GM23338 (cell line): ENCODE results near the gene FCHSD2. TPM values are rescaled to one million over a fixed set of nuclear protein-coding genes. Genes with fewer than 3 reads are reported as not detected.

Experiments
- ATAC-seq: fragments of 200-7000 bp; cut with Tn5 transposase; 3 replicates; pipeline ENCODE4 v1.9.1; 2020
- DNase-seq: peaks from one replicate; pipeline ENCODE4 v3.0.0-alpha.2; 2015; ENCODE audit warnings: low spot score
- H2AFZ ChIP-seq: fragments of 200-600 bp; sonication (generic); 2 replicates; pipeline ENCODE4 v1.8.0; 2016; ENCODE audit warnings: antibody characterized with exemption, mild to moderate bottlenecking, moderate library complexity
- H3F3A ChIP-seq: fragments of 200-600 bp; sonication (generic); replicated peaks from 2 replicates; pipeline ENCODE4 v1.8.0; 2017; ENCODE audit warnings: antibody characterized with exemption, mixed run types, low read depth
- H3K27ac ChIP-seq: fragments of 200-600 bp; sonication (generic); 2 replicates; pipeline ENCODE4 v1.6.1; 2016; ENCODE audit warnings: low read depth
- H3K27me3 ChIP-seq: fragments of 200-600 bp; sonication (generic); 2 replicates; pipeline ENCODE4 v1.8.0; 2016; ENCODE audit warnings: mild to moderate bottlenecking, mixed run types, moderate library complexity; ENCODE audit not compliant: insufficient read depth
- H3K36me3 ChIP-seq: fragments of 200-600 bp; sonication (generic); 2 replicates; pipeline ENCODE4 v1.8.0; 2016; ENCODE audit warnings: mild to moderate bottlenecking; ENCODE audit not compliant: insufficient read depth
- H3K4me1 ChIP-seq: fragments of 200-600 bp; sonication (generic); 2 replicates; pipeline ENCODE4 v1.8.0; 2016; ENCODE audit warnings: mild to moderate bottlenecking, moderate library complexity; ENCODE audit not compliant: insufficient read depth
- H3K4me2 ChIP-seq: fragments of 200-600 bp; sonication (generic); 2 replicates; pipeline ENCODE4 v1.7.1; 2017; ENCODE audit warnings: mixed run types
- H3K4me3 ChIP-seq: fragments of 200-600 bp; sonication (generic); 2 replicates; pipeline ENCODE4 v1.6.1; 2016; ENCODE audit warnings: mixed run types
- H3K79me2 ChIP-seq: fragments of 200-600 bp; sonication (generic); replicated peaks from 2 replicates; pipeline ENCODE4 v1.8.0; 2017; ENCODE audit warnings: mild to moderate bottlenecking; ENCODE audit not compliant: insufficient read depth
- H3K9me2 ChIP-seq: fragments of 200-600 bp; sonication (generic); 2 replicates; pipeline ENCODE4 v1.8.0; 2017; ENCODE audit not compliant: insufficient read depth
- H4K20me1 ChIP-seq: fragments of 200-600 bp; sonication (generic); replicated peaks from 2 replicates; pipeline ENCODE4 v1.8.0; 2017; ENCODE audit warnings: mild to moderate bottlenecking; ENCODE audit not compliant: insufficient read depth
- H3K27ac Mint-ChIP-seq: 2 replicates; pipeline ENCODE4 v1.8.0; 2020; ENCODE audit warnings: inconsistent platforms, mild to moderate bottlenecking, moderate library complexity, mixed read lengths
- H3K27me3 Mint-ChIP-seq: 3 replicates; pipeline ENCODE4 v1.8.0; 2022; ENCODE audit warnings: low read depth, mild to moderate bottlenecking, moderate library complexity, mixed read lengths, inconsistent platforms; ENCODE audit not compliant: insufficient read depth, poor library complexity
- H3K36me3 Mint-ChIP-seq: 3 replicates; pipeline ENCODE4 v1.8.0; 2021; ENCODE audit warnings: low read depth, mild to moderate bottlenecking, inconsistent platforms, moderate library complexity, mixed read lengths
- H3K4me1 Mint-ChIP-seq: 3 replicates; pipeline ENCODE4 v1.8.0; 2020; ENCODE audit warnings: mild to moderate bottlenecking, inconsistent platforms, mixed read lengths
- H3K4me3 Mint-ChIP-seq: 3 replicates; pipeline ENCODE4 v1.8.0; 2021; ENCODE audit warnings: moderate library complexity, mild to moderate bottlenecking, inconsistent platforms, mixed read lengths
- H3K9me3 Mint-ChIP-seq: 3 replicates; pipeline ENCODE4 v1.8.0; 2020; ENCODE audit warnings: moderate library complexity, mild to moderate bottlenecking, inconsistent platforms, mixed read lengths
- CREB1 ChIP-seq: fragments of 250-450 bp; sonication (Bioruptor Pico); IDR thresholded peaks from 2 replicates; pipeline ENCODE4 v1.5.0; 2020; ENCODE audit warnings: low read depth, mild to moderate bottlenecking, moderate library complexity
- EZH2 ChIP-seq: fragments of 200-600 bp; sonication (generic); IDR thresholded peaks from one replicate; pipeline ENCODE4 v1.8.0; 2017; ENCODE audit warnings: antibody characterized with exemption, mild to moderate bottlenecking, low read depth; ENCODE audit not compliant: unreplicated experiment
- EZH2phosphoT487 ChIP-seq: fragments of 200-600 bp; sonication (generic); IDR thresholded peaks from one replicate; pipeline ENCODE4 v1.8.1; 2018; ENCODE audit warnings: antibody characterized with exemption; ENCODE audit not compliant: unreplicated experiment
- JUNB ChIP-seq: IDR thresholded peaks from one replicate; pipeline ENCODE4 v1.6.1; 2016; ENCODE audit warnings: antibody characterized with exemption; ENCODE audit not compliant: unreplicated experiment
- NANOG ChIP-seq: IDR thresholded peaks from 2 replicates; pipeline ENCODE4 v1.6.1; 2016; ENCODE audit warnings: antibody characterized with exemption, borderline replicate concordance
- POLR2AphosphoS5 ChIP-seq: IDR thresholded peaks from 2 replicates; pipeline ENCODE4 v1.6.1; 2016; ENCODE audit warnings: antibody characterized with exemption, low read depth
- STAT1 ChIP-seq: IDR thresholded peaks from one replicate; pipeline ENCODE4 v1.6.1; 2016; ENCODE audit warnings: antibody characterized with exemption; ENCODE audit not compliant: unreplicated experiment
- ZNF114 ChIP-seq: fragments of 250-450 bp; sonication (Bioruptor Pico); IDR thresholded peaks from 2 replicates; pipeline ENCODE4 v1.5.0; 2020; ENCODE audit warnings: mild to moderate bottlenecking, moderate library complexity
- ZNF331 ChIP-seq: fragments of 250-450 bp; sonication (Bioruptor Pico); IDR thresholded peaks from 2 replicates; pipeline ENCODE4 v1.5.0; 2020; ENCODE audit warnings: low read depth, mild to moderate bottlenecking, moderate library complexity
- polyA plus RNA-seq: library from polyadenylated mRNA; unstranded; fragments of >200 nt; fragmentation: Nextera tagmentation; extraction: Ambion mirVana; gene quantifications from 2 replicates; pipeline ENCODE4 v1.2.1, GENCODE V29; 2016
- total RNA-seq: library from RNA; depleted of rRNA; stranded (reverse); fragments of >200 nt; shearing (Covaris generic); gene quantifications from 2 replicates; pipeline ENCODE4 v1.2.3, GENCODE V29; 2014
- TF ChIP-seq, protein P1 (sequence below): fragments of 250-450 bp; sonication (Bioruptor Pico); IDR thresholded peaks from 2 replicates; pipeline ENCODE4 v1.5.0; 2020; ENCODE audit warnings: mild to moderate bottlenecking, moderate library complexity
- TF ChIP-seq, protein P2 (sequence below): IDR thresholded peaks from 2 replicates; pipeline ENCODE4 v1.6.1; 2016; ENCODE audit warnings: antibody characterized with exemption
- TF ChIP-seq, protein P3 (sequence below): IDR thresholded peaks from one replicate; pipeline ENCODE4 v1.6.1; 2018; ENCODE audit warnings: antibody characterized with exemption; ENCODE audit not compliant: unreplicated experiment
- TF ChIP-seq, protein P4 (sequence below), 2 experiments: fragments of 200-600 bp in 1 of 2; sonication (generic) in 1 of 2; conservative IDR thresholded peaks; 2 replicates each; pipeline versions ENCODE4 v1.5.1 to v1.6.1; 2016 to 2017; ENCODE audit warnings: antibody characterized with exemption in 2 of 2, low read depth in 2 of 2, mild to moderate bottlenecking in 2 of 2, moderate library complexity in 1 of 2

FCHSD2 gene
- total and polyA plus RNA-seq, 2 experiments from 2014 or later = 3.6 to 5.2 TPM

DNA sequence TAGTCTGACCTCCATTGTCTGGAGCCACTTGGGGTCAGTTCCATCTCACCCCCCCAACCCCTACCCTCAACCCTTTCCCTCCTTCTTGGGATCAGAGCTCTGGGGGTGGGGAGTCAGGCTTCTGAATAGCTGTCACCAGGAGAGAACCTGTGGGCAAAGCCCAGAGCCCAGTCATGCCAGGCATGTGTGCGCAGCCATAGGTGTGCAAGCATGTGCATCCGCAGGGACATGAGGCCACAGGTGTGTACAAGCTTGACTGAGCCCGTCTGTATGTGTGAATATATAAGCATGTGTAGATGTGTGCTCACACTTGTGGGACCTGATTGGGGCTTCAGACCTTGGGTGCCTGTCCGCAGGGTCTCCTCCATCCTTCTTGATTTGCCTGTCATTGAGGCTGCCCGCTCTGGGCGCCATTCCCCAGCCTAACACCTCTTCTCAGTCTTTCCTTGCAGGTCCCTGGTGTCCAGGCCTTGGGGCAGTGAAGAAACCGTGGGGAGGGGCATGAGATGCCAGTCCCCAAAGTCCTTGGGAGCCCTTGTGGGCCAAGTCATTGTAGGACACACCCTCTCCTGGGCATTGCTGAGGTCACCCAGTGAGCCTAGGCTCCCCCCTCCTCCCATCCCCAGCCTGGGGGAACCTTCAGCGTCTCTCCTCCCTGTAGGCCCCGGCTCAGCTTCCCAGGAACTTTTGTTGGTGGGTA, 318.9 kb downstream of the FCHSD2 start:
- Histone ChIP-seq H3K79me2 (no peaks in the 10 kb centered on the region), H3F3A (0 out of 2 replicates have a peak, but pooled peaks cover 3% of the 10 kb centered on the region), H3K4me2 (peak overlapping the region; percentile 94; the same call in 1 of the 2 replicates), H3K27me3 (peaks cover 24% of the 10 kb centered on the region), H3K27ac (no peak overlapping the region), H2AFZ (no peak overlapping the region; the same call in 1 of the 2 replicates), H3K4me1 (no peaks in the 10 kb centered on the region), H3K4me3 (no peak overlapping the region; the same call in 1 of the 2 replicates), H3K9me2 (no peaks in the 10 kb centered on the region), H3K36me3 (no peaks in the 10 kb centered on the region), H4K20me1 (0 out of 2 replicates have a peak, but pooled peaks cover 2% of the 10 kb centered on the region)
- Mint-ChIP-seq H3K9me3 (no peaks in the 10 kb centered on the region; the same call in 2 of the 3 replicates), H3K4me3 (peak overlapping the region; percentile 42), H3K27me3 (peaks cover 20% of the 10 kb centered on the region), H3K27ac (no peak overlapping the region), H3K4me1 (peaks cover 18% of the 10 kb centered on the region), H3K36me3 (peaks cover 1% of the 10 kb centered on the region; the same call in 1 of the 3 replicates)
- no peak for DNase-seq
- ATAC-seq = no peak
- no peak for TF ChIP-seq JUNB
- TF ChIP-seq, protein P1, sequence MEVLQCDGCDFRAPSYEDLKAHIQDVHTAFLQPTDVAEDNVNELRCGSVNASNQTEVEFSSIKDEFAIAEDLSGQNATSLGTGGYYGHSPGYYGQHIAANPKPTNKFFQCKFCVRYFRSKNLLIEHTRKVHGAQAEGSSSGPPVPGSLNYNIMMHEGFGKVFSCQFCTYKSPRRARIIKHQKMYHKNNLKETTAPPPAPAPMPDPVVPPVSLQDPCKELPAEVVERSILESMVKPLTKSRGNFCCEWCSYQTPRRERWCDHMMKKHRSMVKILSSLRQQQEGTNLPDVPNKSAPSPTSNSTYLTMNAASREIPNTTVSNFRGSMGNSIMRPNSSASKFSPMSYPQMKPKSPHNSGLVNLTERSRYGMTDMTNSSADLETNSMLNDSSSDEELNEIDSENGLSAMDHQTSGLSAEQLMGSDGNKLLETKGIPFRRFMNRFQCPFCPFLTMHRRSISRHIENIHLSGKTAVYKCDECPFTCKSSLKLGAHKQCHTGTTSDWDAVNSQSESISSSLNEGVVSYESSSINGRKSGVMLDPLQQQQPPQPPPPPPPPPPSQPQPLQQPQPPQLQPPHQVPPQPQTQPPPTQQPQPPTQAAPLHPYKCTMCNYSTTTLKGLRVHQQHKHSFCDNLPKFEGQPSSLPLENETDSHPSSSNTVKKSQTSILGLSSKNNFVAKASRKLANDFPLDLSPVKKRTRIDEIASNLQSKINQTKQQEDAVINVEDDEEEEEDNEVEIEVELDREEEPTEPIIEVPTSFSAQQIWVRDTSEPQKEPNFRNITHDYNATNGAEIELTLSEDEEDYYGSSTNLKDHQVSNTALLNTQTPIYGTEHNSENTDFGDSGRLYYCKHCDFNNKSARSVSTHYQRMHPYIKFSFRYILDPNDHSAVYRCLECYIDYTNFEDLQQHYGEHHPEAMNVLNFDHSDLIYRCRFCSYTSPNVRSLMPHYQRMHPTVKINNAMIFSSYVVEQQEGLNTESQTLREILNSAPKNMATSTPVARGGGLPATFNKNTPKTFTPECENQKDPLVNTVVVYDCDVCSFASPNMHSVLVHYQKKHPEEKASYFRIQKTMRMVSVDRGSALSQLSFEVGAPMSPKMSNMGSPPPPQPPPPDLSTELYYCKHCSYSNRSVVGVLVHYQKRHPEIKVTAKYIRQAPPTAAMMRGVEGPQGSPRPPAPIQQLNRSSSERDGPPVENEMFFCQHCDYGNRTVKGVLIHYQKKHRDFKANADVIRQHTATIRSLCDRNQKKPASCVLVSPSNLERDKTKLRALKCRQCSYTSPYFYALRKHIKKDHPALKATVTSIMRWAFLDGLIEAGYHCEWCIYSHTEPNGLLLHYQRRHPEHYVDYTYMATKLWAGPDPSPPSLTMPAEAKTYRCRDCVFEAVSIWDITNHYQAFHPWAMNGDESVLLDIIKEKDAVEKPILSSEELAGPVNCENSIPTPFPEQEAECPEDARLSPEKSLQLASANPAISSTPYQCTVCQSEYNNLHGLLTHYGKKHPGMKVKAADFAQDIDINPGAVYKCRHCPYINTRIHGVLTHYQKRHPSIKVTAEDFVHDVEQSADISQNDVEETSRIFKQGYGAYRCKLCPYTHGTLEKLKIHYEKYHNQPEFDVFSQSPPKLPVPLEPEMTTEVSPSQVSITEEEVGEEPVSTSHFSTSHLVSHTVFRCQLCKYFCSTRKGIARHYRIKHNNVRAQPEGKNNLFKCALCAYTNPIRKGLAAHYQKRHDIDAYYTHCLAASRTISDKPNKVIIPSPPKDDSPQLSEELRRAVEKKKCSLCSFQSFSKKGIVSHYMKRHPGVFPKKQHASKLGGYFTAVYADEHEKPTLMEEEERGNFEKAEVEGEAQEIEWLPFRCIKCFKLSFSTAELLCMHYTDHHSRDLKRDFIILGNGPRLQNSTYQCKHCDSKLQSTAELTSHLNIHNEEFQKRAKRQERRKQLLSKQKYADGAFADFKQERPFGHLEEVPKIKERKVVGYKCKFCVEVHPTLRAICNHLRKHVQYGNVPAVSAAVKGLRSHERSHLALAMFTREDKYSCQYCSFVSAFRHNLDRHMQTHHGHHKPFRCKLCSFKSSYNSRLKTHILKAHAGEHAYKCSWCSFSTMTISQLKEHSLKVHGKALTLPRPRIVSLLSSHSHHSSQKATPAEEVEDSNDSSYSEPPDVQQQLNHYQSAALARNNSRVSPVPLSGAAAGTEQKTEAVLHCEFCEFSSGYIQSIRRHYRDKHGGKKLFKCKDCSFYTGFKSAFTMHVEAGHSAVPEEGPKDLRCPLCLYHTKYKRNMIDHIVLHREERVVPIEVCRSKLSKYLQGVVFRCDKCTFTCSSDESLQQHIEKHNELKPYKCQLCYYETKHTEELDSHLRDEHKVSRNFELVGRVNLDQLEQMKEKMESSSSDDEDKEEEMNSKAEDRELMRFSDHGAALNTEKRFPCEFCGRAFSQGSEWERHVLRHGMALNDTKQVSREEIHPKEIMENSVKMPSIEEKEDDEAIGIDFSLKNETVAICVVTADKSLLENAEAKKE (CRISPR knock-in tag) = no peak
- no peak for TF ChIP-seq STAT1
- TF ChIP-seq, protein P2, sequence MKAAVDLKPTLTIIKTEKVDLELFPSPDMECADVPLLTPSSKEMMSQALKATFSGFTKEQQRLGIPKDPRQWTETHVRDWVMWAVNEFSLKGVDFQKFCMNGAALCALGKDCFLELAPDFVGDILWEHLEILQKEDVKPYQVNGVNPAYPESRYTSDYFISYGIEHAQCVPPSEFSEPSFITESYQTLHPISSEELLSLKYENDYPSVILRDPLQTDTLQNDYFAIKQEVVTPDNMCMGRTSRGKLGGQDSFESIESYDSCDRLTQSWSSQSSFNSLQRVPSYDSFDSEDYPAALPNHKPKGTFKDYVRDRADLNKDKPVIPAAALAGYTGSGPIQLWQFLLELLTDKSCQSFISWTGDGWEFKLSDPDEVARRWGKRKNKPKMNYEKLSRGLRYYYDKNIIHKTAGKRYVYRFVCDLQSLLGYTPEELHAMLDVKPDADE = no peak
- TF ChIP-seq ZNF114 (CRISPR knock-in tag) = no peak
- TF ChIP-seq, protein P3, sequence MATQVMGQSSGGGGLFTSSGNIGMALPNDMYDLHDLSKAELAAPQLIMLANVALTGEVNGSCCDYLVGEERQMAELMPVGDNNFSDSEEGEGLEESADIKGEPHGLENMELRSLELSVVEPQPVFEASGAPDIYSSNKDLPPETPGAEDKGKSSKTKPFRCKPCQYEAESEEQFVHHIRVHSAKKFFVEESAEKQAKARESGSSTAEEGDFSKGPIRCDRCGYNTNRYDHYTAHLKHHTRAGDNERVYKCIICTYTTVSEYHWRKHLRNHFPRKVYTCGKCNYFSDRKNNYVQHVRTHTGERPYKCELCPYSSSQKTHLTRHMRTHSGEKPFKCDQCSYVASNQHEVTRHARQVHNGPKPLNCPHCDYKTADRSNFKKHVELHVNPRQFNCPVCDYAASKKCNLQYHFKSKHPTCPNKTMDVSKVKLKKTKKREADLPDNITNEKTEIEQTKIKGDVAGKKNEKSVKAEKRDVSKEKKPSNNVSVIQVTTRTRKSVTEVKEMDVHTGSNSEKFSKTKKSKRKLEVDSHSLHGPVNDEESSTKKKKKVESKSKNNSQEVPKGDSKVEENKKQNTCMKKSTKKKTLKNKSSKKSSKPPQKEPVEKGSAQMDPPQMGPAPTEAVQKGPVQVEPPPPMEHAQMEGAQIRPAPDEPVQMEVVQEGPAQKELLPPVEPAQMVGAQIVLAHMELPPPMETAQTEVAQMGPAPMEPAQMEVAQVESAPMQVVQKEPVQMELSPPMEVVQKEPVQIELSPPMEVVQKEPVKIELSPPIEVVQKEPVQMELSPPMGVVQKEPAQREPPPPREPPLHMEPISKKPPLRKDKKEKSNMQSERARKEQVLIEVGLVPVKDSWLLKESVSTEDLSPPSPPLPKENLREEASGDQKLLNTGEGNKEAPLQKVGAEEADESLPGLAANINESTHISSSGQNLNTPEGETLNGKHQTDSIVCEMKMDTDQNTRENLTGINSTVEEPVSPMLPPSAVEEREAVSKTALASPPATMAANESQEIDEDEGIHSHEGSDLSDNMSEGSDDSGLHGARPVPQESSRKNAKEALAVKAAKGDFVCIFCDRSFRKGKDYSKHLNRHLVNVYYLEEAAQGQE = no peak
- no peak for TF ChIP-seq EZH2phosphoT487
- no peak for TF ChIP-seq ZNF331 (CRISPR knock-in tag)
- no peak for TF ChIP-seq POLR2AphosphoS5
- no peak for TF ChIP-seq CREB1
- no peak for TF ChIP-seq EZH2
- TF ChIP-seq NANOG = no peak
- TF ChIP-seq, protein P4, sequence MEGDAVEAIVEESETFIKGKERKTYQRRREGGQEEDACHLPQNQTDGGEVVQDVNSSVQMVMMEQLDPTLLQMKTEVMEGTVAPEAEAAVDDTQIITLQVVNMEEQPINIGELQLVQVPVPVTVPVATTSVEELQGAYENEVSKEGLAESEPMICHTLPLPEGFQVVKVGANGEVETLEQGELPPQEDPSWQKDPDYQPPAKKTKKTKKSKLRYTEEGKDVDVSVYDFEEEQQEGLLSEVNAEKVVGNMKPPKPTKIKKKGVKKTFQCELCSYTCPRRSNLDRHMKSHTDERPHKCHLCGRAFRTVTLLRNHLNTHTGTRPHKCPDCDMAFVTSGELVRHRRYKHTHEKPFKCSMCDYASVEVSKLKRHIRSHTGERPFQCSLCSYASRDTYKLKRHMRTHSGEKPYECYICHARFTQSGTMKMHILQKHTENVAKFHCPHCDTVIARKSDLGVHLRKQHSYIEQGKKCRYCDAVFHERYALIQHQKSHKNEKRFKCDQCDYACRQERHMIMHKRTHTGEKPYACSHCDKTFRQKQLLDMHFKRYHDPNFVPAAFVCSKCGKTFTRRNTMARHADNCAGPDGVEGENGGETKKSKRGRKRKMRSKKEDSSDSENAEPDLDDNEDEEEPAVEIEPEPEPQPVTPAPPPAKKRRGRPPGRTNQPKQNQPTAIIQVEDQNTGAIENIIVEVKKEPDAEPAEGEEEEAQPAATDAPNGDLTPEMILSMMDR (conservative IDR thresholded peaks at IDR 0.05; ENCODE audit: low read depth in 2 of 2) = no peak
